PC-9 (cell line): ENCODE results near the gene SPATA17.

ENCODE experiments used
- EZH2 ChIP-seq: fragments of 200-600 bp; sonication (generic); IDR thresholded peaks from 2 replicates; pipeline ENCODE4 v1.8.0; 2017; ENCODE audit warnings: antibody characterized with exemption, low read depth
- TF ChIP-seq, protein P1 (sequence below): fragments of 200-600 bp; sonication (generic); conservative IDR thresholded peaks from 2 replicates; pipeline ENCODE4 v1.6.1; 2017; ENCODE audit warnings: mixed run types, antibody characterized with exemption, mild to moderate bottlenecking, moderate library complexity

- TF ChIP-seq, protein P1, sequence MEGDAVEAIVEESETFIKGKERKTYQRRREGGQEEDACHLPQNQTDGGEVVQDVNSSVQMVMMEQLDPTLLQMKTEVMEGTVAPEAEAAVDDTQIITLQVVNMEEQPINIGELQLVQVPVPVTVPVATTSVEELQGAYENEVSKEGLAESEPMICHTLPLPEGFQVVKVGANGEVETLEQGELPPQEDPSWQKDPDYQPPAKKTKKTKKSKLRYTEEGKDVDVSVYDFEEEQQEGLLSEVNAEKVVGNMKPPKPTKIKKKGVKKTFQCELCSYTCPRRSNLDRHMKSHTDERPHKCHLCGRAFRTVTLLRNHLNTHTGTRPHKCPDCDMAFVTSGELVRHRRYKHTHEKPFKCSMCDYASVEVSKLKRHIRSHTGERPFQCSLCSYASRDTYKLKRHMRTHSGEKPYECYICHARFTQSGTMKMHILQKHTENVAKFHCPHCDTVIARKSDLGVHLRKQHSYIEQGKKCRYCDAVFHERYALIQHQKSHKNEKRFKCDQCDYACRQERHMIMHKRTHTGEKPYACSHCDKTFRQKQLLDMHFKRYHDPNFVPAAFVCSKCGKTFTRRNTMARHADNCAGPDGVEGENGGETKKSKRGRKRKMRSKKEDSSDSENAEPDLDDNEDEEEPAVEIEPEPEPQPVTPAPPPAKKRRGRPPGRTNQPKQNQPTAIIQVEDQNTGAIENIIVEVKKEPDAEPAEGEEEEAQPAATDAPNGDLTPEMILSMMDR: peak; percentile 84
- no peak for TF ChIP-seq EZH2
These were observed 116.1 kb downstream of the SPATA17 start for GRCh38 chr1:217747156-217747769.
